Hepatocyte (in vitro differentiated cells): Measurements from ENCODE around the gene HECW1. TPM values are rescaled to one million over a fixed set of nuclear protein-coding genes. Genes with fewer than 3 reads are reported as not detected.

Experiments used
- DNase-seq: peaks from one replicate; pipeline ENCODE4 v3.0.0-alpha.2; 2016; ENCODE audit warnings: low spot score
- H2AFZ ChIP-seq: fragments of 200-600 bp; sonication (generic); 2 replicates; pipeline ENCODE4 v1.6.0; 2016; ENCODE audit warnings: antibody characterized with exemption, mild to moderate bottlenecking
- H3K27ac ChIP-seq: fragments of 200-600 bp; sonication (generic); 2 replicates; pipeline ENCODE4 v1.5.1; 2016; ENCODE audit warnings: mild to moderate bottlenecking
- H3K27me3 ChIP-seq: fragments of 200-600 bp; sonication (generic); 2 replicates; pipeline ENCODE4 v1.6.1; 2016
- H3K36me3 ChIP-seq: fragments of 200-600 bp; sonication (generic); replicated peaks from 2 replicates; pipeline ENCODE4 v1.5.1; 2016; ENCODE audit warnings: low read depth; ENCODE audit not compliant: insufficient read depth
- H3K4me1 ChIP-seq: fragments of 200-600 bp; sonication (generic); 2 replicates; pipeline ENCODE4 v1.5.1; 2016; ENCODE audit warnings: mild to moderate bottlenecking, moderate library complexity; ENCODE audit not compliant: insufficient read depth
- H3K4me2 ChIP-seq: fragments of 200-600 bp; sonication (generic); 2 replicates; pipeline ENCODE4 v1.6.0; 2016
- H3K4me3 ChIP-seq: fragments of 200-600 bp; sonication (generic); 2 replicates; pipeline ENCODE4 v1.5.1; 2016; ENCODE audit warnings: mild to moderate bottlenecking
- H3K79me2 ChIP-seq: fragments of 200-600 bp; sonication (generic); 2 replicates; pipeline ENCODE4 v1.6.0; 2017; ENCODE audit warnings: mild to moderate bottlenecking
- H3K9me2 ChIP-seq: fragments of 200-600 bp; sonication (generic); replicated peaks from 2 replicates; pipeline ENCODE4 v1.6.0; 2017; ENCODE audit warnings: mild to moderate bottlenecking; ENCODE audit not compliant: insufficient read depth
- H3K9me3 ChIP-seq: fragments of 200-600 bp; sonication (generic); 2 replicates; pipeline ENCODE4 v1.5.1; 2016; ENCODE audit warnings: low read depth, mild to moderate bottlenecking
- H4K20me1 ChIP-seq: fragments of 200-600 bp; sonication (generic); 2 replicates; pipeline ENCODE4 v1.6.0; 2016; ENCODE audit warnings: mild to moderate bottlenecking; ENCODE audit not compliant: insufficient read depth, poor library complexity, severe bottlenecking
- CTCF ChIP-seq: fragments of 200-600 bp; sonication (generic); IDR thresholded peaks from 2 replicates; pipeline ENCODE4 v1.5.1; 2016; ENCODE audit warnings: antibody characterized with exemption, mild to moderate bottlenecking; ENCODE audit not compliant: poor library complexity
- EZH2 ChIP-seq: fragments of 200-600 bp; sonication (generic); IDR thresholded peaks from 2 replicates; pipeline ENCODE4 v1.6.1; 2016; ENCODE audit warnings: antibody characterized with exemption, mild to moderate bottlenecking, borderline replicate concordance
- EZH2phosphoT487 ChIP-seq: fragments of 200-600 bp; sonication (generic); IDR thresholded peaks from one replicate; pipeline ENCODE4 v1.6.1; 2018; ENCODE audit warnings: antibody characterized with exemption, mild to moderate bottlenecking, low read depth, moderate library complexity; ENCODE audit not compliant: unreplicated experiment, severe bottlenecking
- WGBS: methylation state at CpG from one replicate; pipeline ENCODE4 v1.1.6; 2016; ENCODE audit warnings: low lambda C conversion rate; ENCODE audit errors: missing lambda C conversion rate; 5-methylcytosine and 5-hydroxymethylcytosine counted together
- polyA plus RNA-seq: library from polyadenylated mRNA; unstranded; fragments of >200 nt; fragmentation: Nextera tagmentation; extraction: Ambion mirVana; gene quantifications from 2 replicates; pipeline ENCODE4 v1.2.1, GENCODE V29; 2016
- total RNA-seq: library from RNA; depleted of rRNA; stranded (reverse); fragments of >200 nt; gene quantifications from 2 replicates; pipeline ENCODE4 v1.2.3, GENCODE V29; 2014

HECW1 gene
- total and polyA plus RNA-seq, 2 experiments from 2014 or later, result 1.5 to 7.6 TPM

DNA sequence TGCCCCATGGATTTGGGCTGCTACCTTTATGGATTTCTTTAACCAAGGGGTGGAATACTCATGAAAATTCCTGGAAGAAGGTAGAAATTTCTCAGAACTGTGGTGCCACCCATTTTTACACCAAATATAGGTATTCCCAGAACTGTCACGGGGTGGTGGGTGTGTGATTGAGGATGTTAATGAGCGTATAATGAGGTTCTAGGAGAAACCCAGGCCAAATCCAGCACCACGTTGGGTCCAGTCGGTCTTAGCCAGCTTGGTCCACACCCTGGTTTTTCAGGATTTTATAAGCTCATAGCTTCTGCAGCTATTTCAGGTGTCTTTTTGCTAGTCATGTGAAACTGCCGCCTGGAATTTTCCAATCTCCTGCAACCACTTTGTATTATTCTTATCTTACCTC lies 83.3 kb downstream of the HECW1 start:
- H3K27me3 ChIP-seq, result no peaks in the 10 kb centered on the region
- H3K79me2 ChIP-seq, result no peaks in the 10 kb centered on the region
- H3K9me2 ChIP-seq, result no peaks in the 10 kb centered on the region
- no peaks in the 10 kb centered on the region for H4K20me1 ChIP-seq
- no peak for DNase-seq
- H2AFZ ChIP-seq, result no peak overlapping the region
- H3K4me1 ChIP-seq, result no peaks in the 10 kb centered on the region
- no peaks in the 10 kb centered on the region for H3K36me3 ChIP-seq
- no peak overlapping the region for H3K4me3 ChIP-seq
- H3K4me2 ChIP-seq, result no peak overlapping the region
- TF ChIP-seq EZH2, result no peak
- no peak for TF ChIP-seq EZH2phosphoT487
- TF ChIP-seq CTCF, result no peak
- H3K9me3 ChIP-seq, result no peaks in the 10 kb centered on the region
- H3K27ac ChIP-seq, result no peak overlapping the region
- whole genome bisulfite sequencing, result 91% methylated on average over 5 of the region's 5 CpGs

GRCh38 chr7:43196379-43196778 lies 83.9 kb downstream of the HECW1 start:
- TF ChIP-seq EZH2, result no peak
- no peak for TF ChIP-seq EZH2phosphoT487
- no peak for TF ChIP-seq CTCF
- no peaks in the 10 kb centered on the region for H3K36me3 ChIP-seq
- H3K9me3 ChIP-seq, result no peaks in the 10 kb centered on the region
- no peaks in the 10 kb centered on the region for H3K9me2 ChIP-seq
- H3K79me2 ChIP-seq, result no peaks in the 10 kb centered on the region
- no peak overlapping the region for H2AFZ ChIP-seq
- H3K27me3 ChIP-seq, result no peaks in the 10 kb centered on the region
- no peaks in the 10 kb centered on the region for H3K4me1 ChIP-seq
- 72% methylated on average over 5 of the region's 5 CpGs for WGBS
- DNase-seq, result no peak
- no peak overlapping the region for H3K27ac ChIP-seq
- H3K4me2 ChIP-seq, result no peak overlapping the region
- no peaks in the 10 kb centered on the region for H4K20me1 ChIP-seq
- no peak overlapping the region for H3K4me3 ChIP-seq

GRCh38 chr7:43198016-43198415 lies 85.6 kb downstream of the HECW1 start:
- Histone ChIP-seq H3K9me2 (no peaks in the 10 kb centered on the region), H3K27me3 (peaks cover 3% of the 10 kb centered on the region), H3K79me2 (no peaks in the 10 kb centered on the region), H3K4me2 (no peak overlapping the region), H4K20me1 (no peaks in the 10 kb centered on the region), H3K9me3 (no peaks in the 10 kb centered on the region), H3K4me1 (no peaks in the 10 kb centered on the region), H3K4me3 (no peak overlapping the region), H2AFZ (no peak overlapping the region), H3K36me3 (no peaks in the 10 kb centered on the region), H3K27ac (no peak overlapping the region)
- 94% methylated on average over 6 of the region's 6 CpGs for WGBS
- no peak for DNase-seq
- TF ChIP-seq CTCF (no peak), EZH2phosphoT487 (no peak)

DNA sequence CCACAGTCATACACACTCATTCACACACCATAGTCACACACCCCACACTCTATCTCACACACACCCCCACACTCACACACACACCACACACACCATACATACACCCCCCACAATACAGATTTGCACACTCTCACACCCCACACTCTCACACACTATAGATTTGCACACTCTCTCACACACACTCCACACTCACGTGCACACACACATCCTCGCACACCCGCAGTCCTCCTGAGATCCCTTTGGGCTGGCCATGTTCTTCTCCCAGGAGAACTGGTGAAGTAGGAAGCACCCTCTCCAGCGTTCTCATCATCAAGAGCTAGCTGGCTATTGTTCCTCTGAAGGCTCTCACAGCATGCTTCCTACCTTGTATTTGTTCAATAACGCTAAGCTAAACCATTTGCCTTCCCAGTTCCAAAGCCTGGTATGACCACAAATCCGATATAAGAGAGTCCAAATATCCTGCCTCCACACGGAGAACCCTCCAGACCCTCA lies 86.2 kb downstream of the HECW1 start:
- Histone ChIP-seq H3K36me3 (no peaks in the 10 kb centered on the region), H3K4me3 (no peak overlapping the region), H3K9me3 (no peaks in the 10 kb centered on the region), H4K20me1 (no peaks in the 10 kb centered on the region), H3K9me2 (no peaks in the 10 kb centered on the region), H3K79me2 (no peaks in the 10 kb centered on the region), H3K4me2 (no peak overlapping the region), H3K27me3 (peaks cover 3% of the 10 kb centered on the region), H3K4me1 (no peaks in the 10 kb centered on the region), H3K27ac (no peak overlapping the region), H2AFZ (no peak overlapping the region)
- DNase-seq, result no peak
- TF ChIP-seq EZH2phosphoT487, result no peak
- no peak for TF ChIP-seq EZH2
- no peak for TF ChIP-seq CTCF
- 58% methylated on average over 7 of the region's 7 CpGs for WGBS
